Measurements from ENCODE around the gene PDE12.
A peak's percentile ranks its signal among the peaks of the same experiment; 100 is the strongest.
"Not testable (repeated sequence)": the region's sequence is repeated elsewhere in the genome, so short reads cannot be mapped to it uniquely, and the experiment has no call there.

The PDE12 gene

GRCh38 chr3:57597127-57597923 lies 41.3 kb downstream of the PDE12 start, which contains the start of gene ARF4:
TSS of gene ARF4 (minus strand) at chr3:57597344. CDS start at chr3:57597140, 204 bp downstream.
- peak; percentile 99 for DNase-seq (ENCODE audit: low read depth)
- peak within 1 kb of the TSS; percentile 86 for H3K4me3 ChIP-seq (ENCODE audit: control insufficient read depth, low read depth, low read length)
- TF ChIP-seq CTCF (conservative IDR thresholded peaks at IDR 0.05; ENCODE audit: control insufficient read depth, insufficient read depth, low read depth, low read length), result no peak

GRCh38 chr3:57598765-57599360 lies 42.8 kb downstream of the PDE12 start:
- no peak for TF ChIP-seq CTCF (conservative IDR thresholded peaks at IDR 0.05; ENCODE audit: control insufficient read depth, insufficient read depth, low read depth, low read length)
- no peak for DNase-seq (ENCODE audit: low read depth)
- peak overlapping the region; percentile 73 for H3K4me3 ChIP-seq (ENCODE audit: control insufficient read depth, low read depth, low read length)

GRCh38 chr3:57600195-57600594 lies 44.1 kb downstream of the PDE12 start:
- TF ChIP-seq CTCF (conservative IDR thresholded peaks at IDR 0.05; ENCODE audit: control insufficient read depth, insufficient read depth, low read depth, low read length), result no peak
- H3K4me3 ChIP-seq (ENCODE audit: control insufficient read depth, low read depth, low read length), result no peak overlapping the region
- no peak for DNase-seq (ENCODE audit: low read depth)

GRCh38 chr3:57604971-57605370 lies 48.9 kb downstream of the PDE12 start:
- no peak for TF ChIP-seq CTCF (conservative IDR thresholded peaks at IDR 0.05; ENCODE audit: control insufficient read depth, insufficient read depth, low read depth, low read length)
- DNase-seq (ENCODE audit: low read depth), result no peak

GRCh38 chr3:57605683-57606082 lies 49.6 kb downstream of the PDE12 start:
- TF ChIP-seq CTCF (conservative IDR thresholded peaks at IDR 0.05; ENCODE audit: control insufficient read depth, insufficient read depth, low read depth, low read length), result no peak
- no peak overlapping the region for H3K4me3 ChIP-seq (ENCODE audit: control insufficient read depth, low read depth, low read length)
- no peak for DNase-seq (ENCODE audit: low read depth)

More at GRCh38 chr3:57604971-57605370, 48.9 kb downstream of the PDE12 start:
- no peak overlapping the region for H3K4me3 ChIP-seq (ENCODE audit: control insufficient read depth, low read depth, low read length)

GRCh38 chr3:57611870-57612269 lies 55.8 kb downstream of the PDE12 start:
- not testable (repeated sequence) for H3K4me3 ChIP-seq (ENCODE audit: control insufficient read depth, low read depth, low read length); DNase-seq (ENCODE audit: low read depth)

- TF ChIP-seq CTCF (conservative IDR thresholded peaks at IDR 0.05; ENCODE audit: control insufficient read depth, insufficient read depth, low read depth, low read length), result no peak
- no peak for DNase-seq (ENCODE audit: low read depth)
- H3K4me3 ChIP-seq (ENCODE audit: control insufficient read depth, low read depth, low read length), result no peak overlapping the region
Measured at GRCh38 chr3:57616233-57616632, 60.2 kb downstream of the PDE12 start.

All from fibroblast of mammary gland (primary cell).